B cell (primary cell): Measurements from ENCODE around the gene FOXB2.

Experiments used
- EZH2 ChIP-seq: IDR thresholded peaks from 2 replicates; pipeline ENCODE4 v1.6.1; 2012; ENCODE audit warnings: borderline replicate concordance, low read depth, mild to moderate bottlenecking, moderate library complexity, low read length; ENCODE audit not compliant: insufficient read depth, poor library complexity, severe bottlenecking
- TF ChIP-seq, protein P1 (sequence below): fragments of 200-600 bp; IDR thresholded peaks from one replicate; pipeline ENCODE4 v1.8.0; 2022; ENCODE audit warnings: antibody characterized with exemption, mild to moderate bottlenecking

DNA sequence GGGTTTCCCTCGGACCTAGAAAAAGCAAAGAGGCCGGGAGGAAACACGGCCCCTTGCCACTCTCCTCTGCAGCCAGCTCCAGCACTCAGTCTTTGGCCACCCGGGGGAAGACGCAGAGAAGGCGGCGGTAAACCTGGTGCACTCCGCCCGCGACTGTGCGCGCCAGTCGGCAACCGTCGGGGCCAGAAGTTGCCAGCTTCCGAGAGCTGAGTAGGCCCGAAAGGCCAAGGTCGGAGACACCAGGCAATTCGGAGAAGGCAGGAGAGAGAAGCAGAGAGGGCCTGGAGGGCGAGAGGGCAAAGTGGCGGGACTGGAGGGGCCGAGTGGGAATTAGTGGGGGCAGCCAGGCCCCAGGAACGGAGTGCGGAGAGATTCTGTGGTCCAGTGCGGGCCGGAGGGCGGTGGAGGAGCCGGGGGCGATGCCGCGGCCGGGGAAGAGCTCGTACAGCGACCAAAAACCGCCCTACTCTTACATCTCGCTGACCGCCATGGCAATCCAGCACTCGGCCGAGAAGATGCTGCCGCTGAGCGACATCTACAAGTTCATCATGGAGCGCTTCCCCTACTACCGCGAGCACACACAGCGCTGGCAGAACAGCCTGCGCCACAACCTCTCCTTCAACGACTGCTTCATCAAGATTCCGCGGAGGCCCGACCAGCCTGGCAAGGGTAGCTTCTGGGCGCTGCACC lies at the start of gene FOXB2:
- TF ChIP-seq, protein P1, sequence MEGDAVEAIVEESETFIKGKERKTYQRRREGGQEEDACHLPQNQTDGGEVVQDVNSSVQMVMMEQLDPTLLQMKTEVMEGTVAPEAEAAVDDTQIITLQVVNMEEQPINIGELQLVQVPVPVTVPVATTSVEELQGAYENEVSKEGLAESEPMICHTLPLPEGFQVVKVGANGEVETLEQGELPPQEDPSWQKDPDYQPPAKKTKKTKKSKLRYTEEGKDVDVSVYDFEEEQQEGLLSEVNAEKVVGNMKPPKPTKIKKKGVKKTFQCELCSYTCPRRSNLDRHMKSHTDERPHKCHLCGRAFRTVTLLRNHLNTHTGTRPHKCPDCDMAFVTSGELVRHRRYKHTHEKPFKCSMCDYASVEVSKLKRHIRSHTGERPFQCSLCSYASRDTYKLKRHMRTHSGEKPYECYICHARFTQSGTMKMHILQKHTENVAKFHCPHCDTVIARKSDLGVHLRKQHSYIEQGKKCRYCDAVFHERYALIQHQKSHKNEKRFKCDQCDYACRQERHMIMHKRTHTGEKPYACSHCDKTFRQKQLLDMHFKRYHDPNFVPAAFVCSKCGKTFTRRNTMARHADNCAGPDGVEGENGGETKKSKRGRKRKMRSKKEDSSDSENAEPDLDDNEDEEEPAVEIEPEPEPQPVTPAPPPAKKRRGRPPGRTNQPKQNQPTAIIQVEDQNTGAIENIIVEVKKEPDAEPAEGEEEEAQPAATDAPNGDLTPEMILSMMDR = no peak
- no peak for TF ChIP-seq EZH2
